ENCODE results near the gene ABHD16A. TPM values are rescaled to one million over a fixed set of nuclear protein-coding genes. Genes with fewer than 3 reads are reported as not detected.

Gene ABHD16A
- total and polyA plus RNA-seq, 2 of the 13 experiments (the other 11 are each of a cell fraction or from before 2014, with no cell fraction given) = 43.5 to 45.4 TPM

GRCh38 chr6:31652925-31653724 lies 50.0 kb downstream of the ABHD16A start (continued):
- TF ChIP-seq RERE (CRISPR knock-in tag; IDR thresholded peaks at IDR 0.05; ENCODE audit: low read depth) (no peak), ZNF713 (CRISPR knock-in tag; IDR thresholded peaks at IDR 0.05) (no peak), ZNF296 (CRISPR knock-in tag; conservative IDR thresholded peaks at IDR 0.05) (no peak), ZHX2 (IDR thresholded peaks at IDR 0.05; ENCODE audit: low read depth) (no peak), ZHX2 (CRISPR knock-in tag; IDR thresholded peaks at IDR 0.05; ENCODE audit: borderline replicate concordance) (0 out of 2 replicates have a peak, but pooled peaks have one; percentile 25), KAT8 (CRISPR knock-in tag; IDR thresholded peaks at IDR 0.05) (peak; percentile 22; the same call in 1 of the 2 replicates), DMAP1 (CRISPR knock-in tag; IDR thresholded peaks at IDR 0.05) (peak; percentile 61; the same call in 1 of the 2 replicates), ZBED4 (CRISPR knock-in tag; IDR thresholded peaks at IDR 0.05; ENCODE audit: borderline replicate concordance) (no peak), ZC3H4 (CRISPR knock-in tag; IDR thresholded peaks at IDR 0.05; ENCODE audit: borderline replicate concordance) (peak; percentile 49; the same call in 1 of the 2 replicates), NR2F2 (IDR thresholded peaks at IDR 0.05; ENCODE audit: borderline replicate concordance, low read depth) (no peak)
